Measurements from ENCODE around the gene MYOCOS.

- TF ChIP-seq CTCF (conservative IDR thresholded peaks at IDR 0.05; ENCODE audit: low read depth, low read length), result no peak
- TF ChIP-seq EZH2 (IDR thresholded peaks at IDR 0.05; ENCODE audit: borderline replicate concordance, low read depth, low read length, poor library complexity, severe bottlenecking), result no peak
These were observed 39.5 kb upstream of the MYOCOS start for GRCh38 chr1:171582589-171582988.

All from A673 (cell line).